ENCODE data around the gene ZNF816.

GRCh38 chr19:53007606-53008005 is 44.9 kb upstream of the ZNF816 start:
- TF ChIP-seq POLR2A (IDR thresholded peaks at IDR 0.05), result no peak
- TF ChIP-seq CTCF (IDR thresholded peaks at IDR 0.05), result no peak
